ENCODE data around the gene FHAD1. TPM values are rescaled to one million over a fixed set of nuclear protein-coding genes. Genes with fewer than 3 reads are reported as not detected.

The FHAD1 gene
- total and polyA plus RNA-seq, 9 of the 15 experiments (the other 6 are each of a cell fraction or from before 2014, with no cell fraction given): 0.32 to 2.1 (median 1.5) TPM; not detected in 1

GRCh38 chr1:15260418-15261154 is 13.6 kb downstream of the FHAD1 start (continued):
- TF ChIP-seq THRAP3 (IDR thresholded peaks at IDR 0.05; ENCODE audit: borderline replicate concordance) (no peak), CREB1 (IDR thresholded peaks at IDR 0.05) (no peak), CREB1 (CRISPR knock-in tag; IDR thresholded peaks at IDR 0.05) (no peak), SMARCE1 (IDR thresholded peaks at IDR 0.05) (peak; percentile 92), BACH1 (tag; IDR thresholded peaks at IDR 0.05) (no peak), BRF2 (IDR thresholded peaks at IDR 0.05; ENCODE audit: borderline replicate concordance, insufficient read depth, insufficient read length) (no peak), THRA (IDR thresholded peaks at IDR 0.05) (no peak), STAT5A (IDR thresholded peaks at IDR 0.05; ENCODE audit: borderline replicate concordance, low read length) (peak; percentile 59; the same call in 1 of the 2 replicates), IFI16 (CRISPR knock-in tag; IDR thresholded peaks at IDR 0.05) (no peak), NR2C2 (CRISPR knock-in tag; IDR thresholded peaks at IDR 0.05) (no peak), NR2C2 (tag; IDR thresholded peaks at IDR 0.05) (peak; percentile 66), ATF4 (CRISPR knock-in tag; IDR thresholded peaks at IDR 0.05) (no peak; the same call in 1 of the 2 replicates), FOXO4 (CRISPR knock-in tag; IDR thresholded peaks at IDR 0.05) (no peak), TARDBP (IDR thresholded peaks at IDR 0.05) (no peak), CREBBP (IDR thresholded peaks at IDR 0.05; ENCODE audit: low read depth, low read length) (no peak), ZNF449 (CRISPR knock-in tag; IDR thresholded peaks at IDR 0.05) (no peak), ZNF311 (CRISPR knock-in tag; IDR thresholded peaks at IDR 0.05) (no peak), UBTF (IDR thresholded peaks at IDR 0.05; ENCODE audit: borderline replicate concordance in 1 of 2, low read depth in 2 of 2, low read length in 2 of 2) (no peak), ETV5 (CRISPR knock-in tag; IDR thresholded peaks at IDR 0.05; ENCODE audit: low read depth) (no peak)

Data from K562 (cell line).